Activated T-cell treated with anti-CD3 and anti-CD28 coated beads for 48 hours (primary cell): ENCODE data around the gene CDH12.
"Not testable (repeated sequence)": the region's sequence is repeated elsewhere in the genome, so short reads cannot be mapped to it uniquely, and the experiment has no call there.

Experiments
- DNase-seq: peaks from one replicate; pipeline ENCODE4 v3.0.0-alpha.2; 2020; ENCODE audit warnings: low read depth

Gene CDH12

GRCh38 chr5:22852807-22853660 lies at the start of gene CDH12:
TSS of gene CDH12 (minus strand) at chr5:22853344.
- DNase-seq, result no peak

DNA sequence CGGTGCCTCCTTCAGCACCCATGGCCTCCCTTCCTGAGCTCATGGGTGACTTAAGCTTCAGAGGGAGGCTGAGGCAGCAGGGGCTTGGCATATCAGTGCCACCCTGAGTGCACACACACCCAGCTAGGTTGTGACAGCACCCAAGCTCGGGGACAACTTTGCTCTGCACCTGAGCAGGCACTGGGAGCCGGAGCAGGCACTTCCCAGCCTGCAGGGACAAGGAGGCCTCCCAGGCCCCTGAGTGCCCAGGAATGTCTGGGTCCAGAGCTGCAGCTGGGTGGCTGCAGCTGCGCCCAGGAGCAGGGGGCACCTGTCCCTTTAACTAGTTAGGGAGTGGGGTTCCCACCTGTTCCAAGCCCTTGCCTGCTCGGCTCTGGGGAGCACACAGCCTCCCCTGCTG lies 48.7 kb upstream of the CDH12 start:
- DNase-seq, result no peak

- DNase-seq, result no peak
Observed at GRCh38 chr5:22900801-22901310, 47.7 kb upstream of the CDH12 start.

DNA sequence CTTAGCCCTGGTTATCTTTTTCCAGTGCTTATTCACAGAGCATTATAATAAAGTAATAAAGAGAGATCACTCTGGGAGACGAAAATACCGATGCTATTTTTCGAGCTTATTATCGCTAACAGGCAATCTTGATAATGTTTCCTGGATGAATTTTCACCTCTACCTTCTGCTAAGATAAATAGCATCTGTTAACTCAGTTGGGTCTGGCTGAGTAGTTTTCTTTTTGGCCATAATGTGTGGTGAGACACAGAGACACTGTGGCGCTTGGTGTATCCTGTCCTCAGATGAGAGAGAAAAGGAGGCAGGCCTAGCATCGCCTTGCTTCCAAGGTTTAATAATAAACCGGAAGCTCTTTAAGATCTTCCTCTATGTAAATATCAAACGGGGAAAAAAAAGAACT lies 46.2 kb upstream of the CDH12 start:
- no peak for DNase-seq

DNA sequence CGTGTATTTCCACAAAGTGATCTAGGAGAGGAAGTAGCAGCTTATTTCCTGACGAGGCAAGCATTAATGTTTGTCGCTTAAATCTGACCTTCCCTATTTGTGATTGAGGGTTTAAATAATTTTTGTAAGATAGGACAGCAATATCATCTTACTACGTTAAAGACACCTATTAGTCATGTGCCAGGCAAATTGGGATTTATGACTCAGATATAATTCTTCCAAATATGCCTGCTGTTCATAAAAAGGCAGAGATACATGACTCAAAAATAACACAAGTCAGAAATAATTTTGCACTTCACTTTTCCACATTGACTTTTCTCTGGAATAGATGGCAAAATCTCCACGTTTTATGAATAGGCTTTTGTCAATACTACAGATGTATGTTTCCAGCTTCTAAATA lies 43.0 kb upstream of the CDH12 start:
- DNase-seq, result no peak

DNA sequence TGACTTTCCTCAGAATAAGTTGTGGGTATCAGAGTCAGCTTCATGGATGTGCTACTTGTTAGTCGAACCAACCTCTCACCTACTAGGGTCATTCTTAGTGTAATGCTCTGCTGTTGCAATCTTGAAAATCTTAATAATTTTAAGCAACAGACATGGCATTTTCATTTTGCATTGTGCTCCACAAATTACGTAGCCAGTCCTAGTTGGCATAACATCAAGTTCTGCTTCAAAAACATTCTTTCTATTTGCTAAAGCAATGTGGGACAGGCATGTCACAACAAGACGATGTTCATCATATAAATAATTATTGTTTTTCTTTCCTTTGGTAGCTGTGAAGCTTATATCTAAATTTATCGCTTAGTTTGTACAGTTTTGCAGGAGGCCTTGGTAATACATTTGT lies 39.3 kb upstream of the CDH12 start:
- no peak for DNase-seq

DNA sequence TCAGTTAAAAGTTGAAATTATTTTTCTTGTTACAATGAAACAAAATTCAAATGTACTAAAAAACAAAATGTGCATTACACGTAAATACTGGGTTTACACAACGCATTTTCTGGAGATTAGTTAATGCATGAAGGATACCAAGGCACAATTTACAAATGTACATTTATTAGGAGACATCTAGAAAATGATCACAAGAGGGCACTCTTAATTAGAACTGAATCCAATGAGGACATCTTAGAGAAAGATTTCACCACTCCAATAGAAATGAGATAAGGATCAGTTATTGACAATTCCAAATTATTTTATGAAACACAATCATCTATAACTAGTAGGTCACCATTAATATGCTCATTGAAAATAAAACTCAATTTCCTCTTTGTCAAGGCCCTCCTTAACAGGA lies 36.6 kb upstream of the CDH12 start:
- no peak for DNase-seq

- DNase-seq, result no peak
Observed at GRCh38 chr5:22887566-22887965, 34.4 kb upstream of the CDH12 start.

- DNase-seq, result not testable (repeated sequence)
Observed at GRCh38 chr5:22858911-22859310, 5.8 kb upstream of the CDH12 start.

- DNase-seq, result no peak
Observed at GRCh38 chr5:22855824-22856223, 2.7 kb upstream of the CDH12 start.

DNA sequence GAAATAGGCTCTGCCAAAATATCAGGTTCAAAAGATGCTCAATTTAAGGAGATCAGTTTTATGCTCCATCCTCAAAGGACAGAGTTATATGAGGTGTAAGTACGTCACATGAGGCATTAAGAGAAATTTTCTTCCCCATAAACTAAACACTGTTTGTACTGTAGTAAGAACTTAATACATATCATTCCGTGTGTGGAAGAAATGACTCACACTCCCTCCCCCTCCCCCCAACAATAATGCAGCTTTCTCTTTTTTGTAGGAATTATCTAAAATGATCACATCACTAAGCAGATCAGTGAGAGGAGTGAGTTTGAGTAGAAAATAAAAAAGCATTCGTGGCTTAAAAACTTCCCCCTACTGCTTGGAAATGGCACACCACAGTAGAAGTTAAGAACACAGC lies 2.2 kb downstream of the CDH12 start:
- DNase-seq, result no peak

GRCh38 chr5:22846693-22847092 lies 6.5 kb downstream of the CDH12 start:
- no peak for DNase-seq

DNA sequence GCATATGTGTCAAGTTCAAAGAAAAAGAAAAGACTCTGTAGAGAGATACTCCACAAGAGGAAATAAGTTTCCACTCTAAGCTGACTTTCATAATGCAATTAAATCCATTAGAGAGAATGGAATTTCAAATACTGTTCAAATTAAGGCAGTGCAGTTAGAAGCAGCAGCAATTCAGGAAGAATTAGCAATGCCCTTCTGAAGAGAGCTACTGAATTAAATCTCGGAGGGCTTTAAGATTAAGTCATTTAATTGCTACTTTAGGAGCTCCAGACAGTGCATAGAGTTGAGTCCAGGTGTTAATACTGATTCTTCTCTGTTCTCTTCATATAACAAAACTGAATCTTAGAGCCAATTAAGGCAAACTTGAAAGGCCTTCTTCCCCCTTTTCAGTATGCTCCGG lies 8.5 kb downstream of the CDH12 start:
- no peak for DNase-seq

GRCh38 chr5:22844155-22844554 lies 9.0 kb downstream of the CDH12 start:
- no peak for DNase-seq

GRCh38 chr5:22842574-22842973 lies 10.6 kb downstream of the CDH12 start:
- no peak for DNase-seq

- DNase-seq, result no peak
Observed at GRCh38 chr5:22837803-22838202, 15.3 kb downstream of the CDH12 start.

- no peak for DNase-seq
Observed at GRCh38 chr5:22835686-22836085, 17.5 kb downstream of the CDH12 start.

DNA sequence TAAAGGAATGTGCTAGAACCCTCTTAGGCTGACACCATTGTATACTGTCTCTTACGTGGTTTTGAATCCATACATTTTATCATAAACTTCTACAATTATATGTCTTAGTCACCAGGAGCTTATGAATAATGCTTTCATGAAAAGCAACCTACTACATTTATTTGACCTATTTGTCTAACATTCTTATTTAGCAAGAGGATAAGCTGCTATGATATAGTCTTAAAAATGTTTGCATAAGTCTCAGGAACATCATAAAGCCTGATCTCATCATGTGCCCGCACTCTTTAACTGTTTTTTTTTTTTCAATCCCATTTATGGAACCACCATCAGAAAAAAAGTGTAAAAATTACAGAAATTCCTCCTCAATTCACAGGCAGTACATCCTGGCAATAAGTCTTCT lies 59.7 kb downstream of the CDH12 start:
- DNase-seq, result no peak

GRCh38 chr5:22787807-22788206 lies 65.3 kb downstream of the CDH12 start:
- DNase-seq, result no peak

GRCh38 chr5:22787398-22787797 lies 65.7 kb downstream of the CDH12 start:
- no peak for DNase-seq

DNA sequence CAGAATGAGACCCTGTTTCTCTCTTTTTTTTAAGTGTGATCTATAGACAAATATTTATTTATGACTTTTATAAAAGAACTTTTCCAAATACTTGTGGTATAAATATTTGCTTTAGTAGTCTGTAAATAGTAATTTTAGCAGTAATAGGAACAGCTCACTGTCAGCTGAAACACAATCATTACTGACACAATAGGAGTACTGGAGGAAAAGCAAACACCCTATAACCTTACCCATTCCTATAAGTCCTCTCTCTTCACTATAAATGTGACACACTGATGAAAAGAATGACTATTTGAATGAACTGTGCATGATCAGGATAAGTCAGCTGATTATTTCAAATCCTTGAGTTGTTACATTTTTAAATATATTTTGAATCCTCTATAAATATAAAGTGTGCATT lies 72.4 kb downstream of the CDH12 start:
- no peak for DNase-seq

DNA sequence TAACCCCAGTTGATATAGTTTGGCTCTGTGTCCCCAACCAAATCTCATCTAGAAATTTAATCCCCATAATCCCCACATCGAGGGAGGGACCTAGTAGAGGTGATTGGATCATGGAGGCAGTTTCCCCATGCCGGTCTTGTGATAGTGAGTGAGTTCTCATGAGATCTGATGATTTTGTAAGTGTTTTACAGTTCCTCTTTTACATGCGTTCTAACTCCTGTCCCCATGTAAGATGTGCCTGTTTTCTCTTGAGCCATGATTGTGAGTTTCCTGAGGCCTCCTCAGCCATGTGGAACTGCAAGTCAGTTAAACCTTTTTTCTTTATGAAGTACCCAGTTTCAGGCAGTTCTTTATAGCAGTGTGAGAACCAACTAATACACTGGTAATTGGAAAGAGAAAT lies 73.6 kb downstream of the CDH12 start:
- DNase-seq, result no peak

GRCh38 chr5:22776285-22776684 lies 76.9 kb downstream of the CDH12 start:
- DNase-seq, result no peak

GRCh38 chr5:22774214-22774613 lies 78.9 kb downstream of the CDH12 start:
- not testable (repeated sequence) for DNase-seq
